Gastroesophageal sphincter (tissue), 3 donors: ENCODE results near the gene CFAP77.

Source experiments
- EP300 ChIP-seq: sonication (generic); formaldehyde crosslinking; IDR thresholded peaks from one replicate; pipeline ENCODE4 v1.6.1; 2017; ENCODE audit warnings: antibody characterized with exemption, mild to moderate bottlenecking
- POLR2A ChIP-seq, 2 donors: fragments of 450-650 bp; IDR thresholded peaks; one replicate each; pipeline ENCODE4 v1.6.1; 2017; ENCODE audit warnings: antibody characterized with exemption in 2 of 2, mild to moderate bottlenecking in 2 of 2, moderate library complexity in 1 of 2
- POLR2AphosphoS5 ChIP-seq: sonication (generic); formaldehyde crosslinking; IDR thresholded peaks from one replicate; pipeline ENCODE4 v1.6.1; 2017; ENCODE audit warnings: antibody characterized with exemption
- TF ChIP-seq, protein P1 (sequence below), 4 experiments: fragments of 200-600 bp in 2 of 4; fragments of 450-650 bp in 2 of 4; sonication (generic) in 1 of 4; IDR thresholded peaks; one replicate each; pipeline ENCODE4 v1.5.1; 2017 to 2019; ENCODE audit warnings: antibody characterized with exemption in 4 of 4, mild to moderate bottlenecking in 2 of 4, moderate library complexity in 2 of 4

DNA sequence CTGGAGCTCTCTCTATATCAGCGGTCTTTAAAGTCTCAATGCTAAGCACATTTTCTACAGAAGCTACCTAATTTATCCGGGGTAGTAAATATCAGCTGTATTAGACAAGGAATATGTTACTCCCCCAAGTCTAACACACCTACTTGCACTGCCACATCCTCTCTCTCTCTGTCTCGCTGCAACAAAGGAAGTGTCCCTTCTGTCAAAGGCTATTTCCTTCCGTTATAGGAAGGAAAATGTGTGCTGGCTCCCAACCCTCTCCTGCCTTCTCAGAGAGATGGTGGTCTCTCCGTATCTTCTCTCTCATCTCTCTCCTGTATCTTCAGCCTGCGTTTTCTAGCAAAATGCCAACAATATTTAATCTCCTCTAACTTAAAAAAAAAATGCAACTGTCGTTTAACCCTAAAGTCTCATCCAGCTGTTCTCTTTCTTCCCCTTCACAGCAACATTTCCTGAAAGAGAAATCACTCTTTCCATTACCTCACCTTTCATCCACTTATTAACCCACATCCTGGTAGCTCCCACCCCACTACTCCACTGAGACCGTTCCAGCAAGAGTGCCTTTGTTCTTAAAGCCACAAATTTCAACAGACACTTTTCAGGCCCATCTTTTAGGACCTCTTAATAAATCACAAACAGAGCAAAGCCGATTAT, 5.7 kb upstream of the CFAP77 start:
- TF ChIP-seq EP300 (no peak), POLR2A (IDR thresholded peaks at IDR 0.05) (no peak), POLR2AphosphoS5 (no peak)
- TF ChIP-seq, protein P1, sequence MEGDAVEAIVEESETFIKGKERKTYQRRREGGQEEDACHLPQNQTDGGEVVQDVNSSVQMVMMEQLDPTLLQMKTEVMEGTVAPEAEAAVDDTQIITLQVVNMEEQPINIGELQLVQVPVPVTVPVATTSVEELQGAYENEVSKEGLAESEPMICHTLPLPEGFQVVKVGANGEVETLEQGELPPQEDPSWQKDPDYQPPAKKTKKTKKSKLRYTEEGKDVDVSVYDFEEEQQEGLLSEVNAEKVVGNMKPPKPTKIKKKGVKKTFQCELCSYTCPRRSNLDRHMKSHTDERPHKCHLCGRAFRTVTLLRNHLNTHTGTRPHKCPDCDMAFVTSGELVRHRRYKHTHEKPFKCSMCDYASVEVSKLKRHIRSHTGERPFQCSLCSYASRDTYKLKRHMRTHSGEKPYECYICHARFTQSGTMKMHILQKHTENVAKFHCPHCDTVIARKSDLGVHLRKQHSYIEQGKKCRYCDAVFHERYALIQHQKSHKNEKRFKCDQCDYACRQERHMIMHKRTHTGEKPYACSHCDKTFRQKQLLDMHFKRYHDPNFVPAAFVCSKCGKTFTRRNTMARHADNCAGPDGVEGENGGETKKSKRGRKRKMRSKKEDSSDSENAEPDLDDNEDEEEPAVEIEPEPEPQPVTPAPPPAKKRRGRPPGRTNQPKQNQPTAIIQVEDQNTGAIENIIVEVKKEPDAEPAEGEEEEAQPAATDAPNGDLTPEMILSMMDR (IDR thresholded peaks at IDR 0.05), result no peak
